HG02623 (cell line): ENCODE results near the gene RNLS.

Experiments
- ATAC-seq: cut with Tn5 transposase; IDR thresholded peaks from one replicate; pipeline ENCODE4 v1.9.1; 2021; ENCODE audit warnings: moderate library complexity; ENCODE audit not compliant: unreplicated experiment

The RNLS gene

DNA sequence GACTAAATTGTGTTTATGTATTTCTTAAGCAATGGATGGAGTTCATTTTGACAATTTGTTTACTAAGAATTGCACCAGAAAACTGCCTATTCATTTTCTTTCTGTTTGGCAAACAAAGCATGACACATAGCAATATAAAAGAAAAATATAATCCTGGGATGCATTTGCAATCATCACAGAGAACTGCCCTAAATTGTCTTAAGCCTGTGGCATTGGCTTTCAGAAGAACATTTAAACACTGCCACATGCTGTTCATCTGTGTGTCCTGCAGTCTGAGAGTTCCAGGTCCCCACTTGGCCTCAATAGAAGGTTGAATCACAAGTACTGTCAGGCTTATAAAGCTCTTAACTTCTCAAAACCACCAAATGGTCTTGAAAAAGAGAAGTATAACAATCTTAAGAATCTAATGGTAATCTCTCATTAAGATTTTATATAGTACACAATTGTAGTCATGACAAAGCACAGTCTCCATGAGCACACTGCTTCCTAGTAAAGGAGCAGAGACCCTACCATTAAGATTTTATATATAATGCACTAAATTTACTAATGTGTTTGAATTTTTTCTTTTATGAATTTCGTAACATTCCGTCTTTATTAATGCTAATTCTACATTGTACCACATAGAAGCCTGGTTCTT, 29.9 kb downstream of the RNLS start:
- no peak for ATAC-seq

DNA sequence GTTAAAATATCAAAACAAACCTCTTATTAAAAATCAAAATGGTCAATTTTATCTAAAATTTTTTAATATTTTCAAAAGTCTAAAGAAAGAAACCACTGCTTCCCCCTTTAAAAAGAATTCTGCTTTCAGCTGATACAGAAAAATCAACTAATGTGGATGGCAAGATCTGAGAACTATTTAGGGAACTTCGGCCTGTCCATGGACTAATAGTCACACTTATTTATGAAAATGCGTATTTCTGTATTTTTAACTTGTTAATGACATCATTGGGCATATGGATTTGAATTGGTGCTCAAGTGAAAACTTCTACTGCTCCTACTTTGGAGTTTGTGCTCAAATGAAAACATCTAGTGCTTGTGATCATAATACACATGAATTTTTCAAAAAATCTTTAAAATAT, 31.9 kb downstream of the RNLS start:
- ATAC-seq, result no peak

DNA sequence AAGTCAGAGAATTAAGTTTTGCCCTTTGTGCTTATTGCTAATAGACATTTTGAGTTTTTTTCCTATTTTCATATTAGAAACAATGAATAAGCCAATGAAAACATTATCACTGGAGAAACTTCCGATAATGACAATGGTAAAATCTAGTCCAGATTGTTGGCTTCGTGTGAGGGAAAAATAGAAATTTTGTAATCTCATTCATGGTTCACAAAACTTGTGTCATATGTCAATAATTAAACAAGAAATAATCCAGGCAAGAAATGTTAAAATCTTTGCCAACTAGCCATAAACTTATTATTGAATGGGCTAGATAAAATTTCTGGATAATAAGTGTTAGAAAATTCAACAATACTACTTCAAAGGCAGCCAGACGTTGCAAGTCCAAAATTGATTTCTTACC, 36.6 kb downstream of the RNLS start:
- no peak for ATAC-seq

DNA sequence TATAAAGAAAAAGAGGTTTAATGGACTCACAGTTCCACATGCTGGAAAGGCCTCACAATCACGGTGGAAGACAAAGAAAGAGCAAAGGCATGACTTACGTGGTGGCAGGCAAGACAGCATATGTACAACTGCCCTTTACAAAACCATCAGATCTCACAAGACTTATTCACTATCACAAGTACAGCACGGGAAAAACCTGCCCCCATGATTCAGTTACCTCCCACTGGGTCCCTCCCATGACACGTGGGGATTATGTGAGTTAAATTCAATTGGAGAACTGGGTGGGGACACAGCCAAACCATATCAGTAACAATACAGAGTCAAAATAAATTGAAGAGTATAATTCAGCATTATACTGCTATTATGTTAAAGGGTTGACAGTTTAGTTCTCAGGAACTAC, 37.8 kb downstream of the RNLS start:
- ATAC-seq, result no peak

DNA sequence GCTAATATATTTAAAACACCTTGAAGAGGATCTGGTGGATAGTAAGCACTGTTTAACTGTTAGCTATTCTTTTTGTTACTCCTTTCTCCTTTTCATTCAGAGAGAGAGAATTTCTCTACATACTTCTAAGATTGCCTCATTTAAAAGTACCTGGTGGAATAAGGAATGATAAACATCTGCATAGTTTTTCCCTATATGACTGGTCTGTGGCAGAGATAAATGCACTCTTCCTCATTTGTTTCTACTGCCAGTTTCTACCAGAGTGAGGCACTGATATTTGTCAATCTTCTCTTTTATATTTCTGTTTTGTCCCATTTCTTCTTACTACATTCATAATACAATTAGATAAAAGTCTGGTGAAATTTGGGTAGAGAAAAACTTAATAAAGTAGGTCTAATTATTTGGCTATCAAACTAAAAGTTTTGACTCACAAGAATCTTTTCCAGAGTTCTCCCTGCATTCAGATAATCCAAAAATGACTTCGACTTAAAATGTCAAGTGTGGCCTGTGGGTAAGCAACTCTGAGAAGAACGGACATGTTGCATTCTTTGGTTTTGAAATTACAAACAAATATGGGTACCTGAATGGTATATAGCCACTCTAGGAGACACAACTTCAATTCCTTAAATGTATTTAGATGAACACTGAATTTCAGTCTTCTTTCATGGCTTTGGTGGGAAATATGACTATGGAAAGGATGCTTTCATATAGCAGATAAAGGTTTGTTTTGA, 38.8 kb downstream of the RNLS start:
- no peak for ATAC-seq

DNA sequence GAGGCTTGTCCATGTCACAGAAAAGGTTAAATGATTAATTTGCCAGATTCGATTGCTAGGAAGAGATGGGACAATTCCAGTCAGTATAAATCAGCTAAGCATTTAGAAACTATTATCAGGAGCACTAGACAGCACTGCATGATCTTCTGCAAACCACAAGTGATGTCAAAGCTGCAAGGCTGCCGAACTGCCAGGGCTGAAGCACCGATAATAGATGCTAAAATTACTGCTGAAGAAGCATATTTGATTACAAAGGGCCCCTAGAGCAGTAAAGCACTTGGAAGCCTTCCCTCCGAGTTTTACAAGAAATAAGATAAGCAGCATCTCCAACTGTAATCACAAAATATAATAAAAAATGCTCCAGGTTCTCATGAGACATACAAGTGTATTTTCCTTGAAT, 40.6 kb downstream of the RNLS start:
- ATAC-seq, result no peak

DNA sequence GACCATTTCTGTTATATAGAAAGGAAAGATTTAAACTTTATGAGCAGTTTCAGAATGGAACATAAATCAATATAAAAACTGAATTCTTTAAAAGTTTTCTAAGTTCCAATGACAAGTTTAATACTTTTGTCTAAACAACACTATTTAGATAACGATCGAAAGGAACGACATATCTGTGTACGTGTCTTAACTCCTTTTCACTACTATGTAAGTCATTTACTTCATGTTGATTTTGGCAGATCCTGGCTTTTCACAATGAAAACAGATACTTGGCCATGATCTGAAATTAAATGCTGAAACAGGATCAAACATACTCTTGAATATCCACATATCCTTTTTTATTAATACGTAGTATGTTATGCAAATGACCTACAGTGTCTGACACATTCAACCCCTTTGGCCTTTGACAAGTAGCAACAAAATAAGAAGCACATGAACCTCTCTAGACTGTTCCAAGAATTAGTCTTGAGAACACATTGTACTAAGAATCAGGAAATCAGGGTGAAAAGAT, 41.9 kb downstream of the RNLS start:
- ATAC-seq, result no peak

DNA sequence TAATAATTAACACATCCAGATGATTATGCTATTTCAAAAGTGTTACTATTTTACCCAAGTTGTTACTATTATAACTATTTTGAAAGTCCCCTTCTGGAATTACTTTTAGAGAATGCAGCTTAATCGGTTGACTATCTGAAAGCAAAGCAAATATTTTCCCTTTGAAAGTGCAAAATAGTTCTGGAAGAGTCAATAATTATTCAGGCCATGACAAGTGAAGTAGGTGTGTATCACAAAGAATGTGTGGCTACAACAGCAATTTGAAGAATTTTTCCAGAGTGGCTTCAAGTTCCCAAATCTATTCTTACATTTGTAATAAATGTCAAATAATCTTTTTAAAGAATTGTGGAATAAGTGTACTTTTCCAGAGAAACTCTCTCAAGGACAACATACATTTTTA, 42.8 kb downstream of the RNLS start:
- ATAC-seq, result no peak

DNA sequence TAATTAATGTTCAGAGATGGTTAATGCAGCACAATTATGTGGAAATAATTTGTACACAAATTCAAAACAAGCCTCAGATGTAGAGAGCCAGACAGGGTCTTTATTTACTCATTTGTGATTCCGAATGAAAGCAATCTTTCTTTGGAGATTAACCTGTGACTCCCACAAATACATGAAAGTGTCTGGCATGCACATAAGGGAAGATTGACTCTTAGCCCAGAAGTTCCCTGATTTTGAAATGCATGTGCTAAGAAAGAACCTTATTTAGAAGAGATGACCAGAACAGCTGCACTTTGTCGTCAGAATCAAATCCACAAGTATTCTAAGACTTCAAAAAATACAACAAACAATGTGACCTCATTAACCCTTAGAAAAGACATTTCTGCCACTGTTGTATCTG, 45.1 kb downstream of the RNLS start:
- no peak for ATAC-seq

DNA sequence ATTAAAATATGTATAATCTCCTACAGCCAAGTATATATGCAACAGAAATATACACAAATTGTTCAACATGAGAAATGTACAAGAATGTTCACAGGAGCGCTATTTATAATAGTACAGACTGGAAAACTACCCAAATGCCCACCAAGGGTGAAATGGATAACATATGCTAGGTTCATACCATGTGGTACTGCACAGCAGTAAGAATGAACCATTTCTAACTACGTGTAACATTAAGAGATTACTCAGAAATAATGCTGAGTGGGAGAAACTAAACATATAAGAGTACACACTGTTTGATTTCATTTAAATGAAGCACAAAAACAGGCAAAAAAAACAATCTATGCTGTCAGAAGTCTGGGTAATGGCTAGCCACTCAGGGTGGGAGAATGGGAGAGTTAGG, 45.8 kb downstream of the RNLS start:
- ATAC-seq, result no peak

DNA sequence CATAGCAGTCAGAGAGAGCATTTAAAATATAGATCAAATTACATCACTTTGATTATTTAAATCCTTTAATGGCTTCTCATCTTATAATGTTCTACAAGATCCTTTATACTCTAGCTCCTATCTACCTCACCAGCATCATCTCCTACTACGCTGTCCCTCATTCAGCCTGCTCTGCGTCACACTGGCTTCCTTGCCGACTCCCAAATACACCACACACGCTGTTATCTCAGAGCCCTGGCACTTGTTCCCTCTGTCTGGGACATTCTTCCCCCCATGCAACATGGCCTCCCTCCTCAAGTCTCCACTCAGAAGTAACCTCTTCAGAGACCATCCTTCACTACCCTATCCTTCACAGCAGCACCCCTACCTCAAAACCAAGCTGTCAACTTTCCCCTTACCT, 46.7 kb downstream of the RNLS start:
- no peak for ATAC-seq

DNA sequence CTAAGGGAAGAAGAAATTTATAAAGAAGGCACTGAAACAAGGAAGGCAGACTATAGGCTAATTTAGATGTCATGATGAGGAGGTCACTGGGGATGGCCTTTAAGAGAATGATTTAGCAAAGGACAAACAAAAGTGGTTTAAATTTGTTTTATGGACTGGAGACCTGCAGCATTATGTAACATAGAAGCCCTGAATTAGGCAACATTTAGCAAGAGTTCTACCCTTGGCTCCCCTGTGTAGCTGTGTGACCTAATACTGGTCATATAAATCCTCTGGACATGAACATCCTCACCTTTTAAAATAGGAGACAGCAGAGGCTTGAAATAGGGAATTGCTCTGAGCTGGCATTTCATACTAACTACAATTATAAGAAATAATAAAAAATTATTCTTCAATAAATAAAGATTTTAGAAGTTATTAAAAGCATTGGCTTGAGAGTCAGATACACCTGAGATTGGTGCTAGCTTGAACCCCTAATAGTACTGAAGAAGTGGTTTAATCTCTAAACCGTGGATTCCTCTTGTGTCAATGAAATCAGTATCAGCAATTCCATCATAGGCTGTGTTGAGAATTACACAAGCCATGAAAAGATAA, 48.9 kb downstream of the RNLS start:
- no peak for ATAC-seq

DNA sequence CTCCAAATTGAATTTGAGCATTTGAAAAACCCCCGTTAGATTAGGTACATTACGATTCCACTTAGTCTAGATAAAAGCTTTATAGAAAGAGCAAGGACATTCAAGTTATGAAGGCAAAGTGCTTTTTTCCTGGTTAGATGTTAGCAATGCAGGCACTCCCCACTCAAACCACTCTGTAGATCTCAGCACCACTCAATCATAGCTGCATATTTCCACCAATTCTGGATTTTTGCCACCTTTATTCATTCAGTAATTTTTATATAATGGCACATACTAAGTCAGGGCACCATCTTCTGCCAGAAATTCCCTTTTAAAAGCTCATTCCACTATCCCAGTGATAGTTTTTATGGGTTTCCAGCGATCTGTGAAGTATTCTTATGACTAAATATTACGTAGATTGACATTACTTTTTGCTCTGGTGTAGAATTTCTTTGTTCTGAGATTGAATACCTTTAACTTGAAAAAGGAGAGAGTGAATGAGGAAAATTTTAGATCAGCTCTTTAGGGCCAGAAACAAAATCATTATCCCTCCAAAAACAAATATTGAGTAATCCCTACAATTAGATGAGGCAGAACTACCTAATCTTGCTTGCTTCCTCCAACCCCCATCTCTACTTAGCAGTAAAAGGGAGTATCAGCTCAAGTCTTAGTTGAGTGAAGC, 51.6 kb downstream of the RNLS start:
- no peak for ATAC-seq

DNA sequence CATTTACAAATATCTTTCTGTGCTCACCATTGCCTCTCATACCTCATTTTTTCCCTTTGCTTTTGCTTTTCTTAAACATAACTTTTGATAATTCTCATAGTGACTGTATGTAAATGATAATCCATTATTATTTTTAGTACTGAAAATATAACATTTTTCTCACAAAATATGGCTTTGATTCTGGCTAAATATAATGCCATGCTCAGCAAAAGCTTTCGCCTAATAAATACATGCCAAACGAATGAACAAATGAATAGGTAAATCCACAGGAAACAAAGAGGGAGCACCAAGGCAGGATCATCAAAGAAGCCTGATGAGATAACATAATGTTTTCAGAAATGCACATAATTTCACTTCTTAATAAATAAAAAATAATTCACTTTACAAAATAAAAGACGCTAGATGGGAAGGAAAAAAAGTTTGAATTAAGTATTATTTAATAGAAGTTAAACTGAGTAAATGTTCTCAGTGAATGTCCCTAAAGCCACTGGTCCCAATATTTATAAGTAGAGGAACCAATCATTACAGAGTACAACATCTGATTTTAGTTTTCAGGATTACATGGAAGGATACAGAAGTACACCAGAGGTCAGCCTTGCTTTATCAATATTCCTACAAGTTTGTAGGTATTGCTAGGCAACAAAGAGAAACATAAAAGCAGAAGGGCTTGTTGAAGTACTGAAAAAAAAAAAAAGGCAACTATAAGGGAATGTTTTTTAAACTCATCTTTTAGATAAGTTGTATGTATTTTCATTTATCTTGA, 52.3 kb downstream of the RNLS start:
- ATAC-seq, result no peak

DNA sequence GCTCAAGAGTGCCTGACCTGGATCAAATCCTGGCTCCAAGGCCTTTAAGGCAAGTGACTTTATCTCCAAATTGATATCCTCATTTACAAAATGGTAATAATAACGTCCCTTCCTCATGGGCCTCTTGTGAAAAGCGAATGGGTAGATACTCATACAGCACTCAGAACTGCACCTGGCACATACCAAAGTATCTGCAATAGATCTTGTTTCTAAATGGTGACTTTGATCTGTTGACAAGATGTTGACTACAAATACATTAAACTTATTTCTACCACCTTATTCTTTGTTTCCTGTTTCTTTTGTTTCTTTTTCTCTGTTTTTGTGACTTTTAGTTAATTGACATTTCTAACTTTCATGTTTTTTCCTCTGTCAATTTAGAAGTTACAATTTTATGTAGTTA, 53.0 kb downstream of the RNLS start:
- ATAC-seq, result no peak

DNA sequence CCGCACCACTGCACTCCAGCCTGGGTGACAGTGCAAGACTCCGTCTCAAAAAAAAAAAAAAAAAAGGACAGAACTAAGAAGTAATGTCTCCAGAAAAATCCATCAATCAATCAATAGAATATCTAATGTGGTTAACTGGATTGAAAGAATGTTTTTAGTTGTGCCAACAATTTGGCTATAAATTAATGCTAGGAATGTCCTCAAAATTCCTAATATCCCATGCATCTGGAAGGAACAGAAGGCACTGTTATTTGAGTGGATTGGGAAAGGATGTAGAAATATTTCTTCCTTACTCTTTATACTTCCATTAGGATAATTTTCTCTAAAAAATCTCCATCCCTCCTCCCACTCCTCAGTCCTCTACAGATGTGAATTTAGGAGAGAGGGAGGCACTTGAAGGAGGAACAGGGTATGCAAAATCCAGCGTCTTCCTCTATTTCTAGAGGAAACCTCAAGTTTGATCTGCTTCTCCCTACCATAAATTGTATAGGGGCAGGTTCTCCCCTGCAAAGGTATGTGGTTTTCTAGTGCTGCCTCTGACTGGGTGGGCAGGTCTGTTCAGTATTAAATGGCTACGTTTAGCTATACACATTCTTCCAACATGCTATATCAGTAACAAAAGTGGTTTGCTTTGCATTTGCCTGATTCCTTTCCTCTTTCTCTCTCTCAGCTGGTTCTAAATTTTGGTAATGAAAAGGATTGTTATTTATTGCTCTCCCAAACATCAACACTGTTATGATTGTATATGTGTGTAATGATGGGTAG, 54.1 kb downstream of the RNLS start:
- no peak for ATAC-seq

DNA sequence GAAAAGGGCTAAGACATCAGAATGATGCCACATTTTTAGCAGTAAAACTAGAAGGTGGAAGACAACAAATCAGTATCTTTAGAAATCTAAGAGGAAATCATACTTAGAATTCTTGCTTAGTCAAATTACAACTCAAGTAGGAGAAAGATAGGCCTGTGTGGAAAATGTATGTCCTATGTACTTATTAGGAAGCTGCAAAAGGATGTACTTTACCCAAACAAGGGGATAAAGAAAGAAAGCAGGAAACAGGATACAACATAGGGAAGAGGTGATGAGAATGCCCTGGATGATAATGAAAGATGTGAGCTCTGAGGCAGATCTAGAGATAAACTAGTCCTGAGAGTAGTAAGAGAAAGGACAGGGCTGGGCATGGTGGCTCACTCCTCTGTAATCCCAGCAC, 54.9 kb downstream of the RNLS start:
- no peak for ATAC-seq

DNA sequence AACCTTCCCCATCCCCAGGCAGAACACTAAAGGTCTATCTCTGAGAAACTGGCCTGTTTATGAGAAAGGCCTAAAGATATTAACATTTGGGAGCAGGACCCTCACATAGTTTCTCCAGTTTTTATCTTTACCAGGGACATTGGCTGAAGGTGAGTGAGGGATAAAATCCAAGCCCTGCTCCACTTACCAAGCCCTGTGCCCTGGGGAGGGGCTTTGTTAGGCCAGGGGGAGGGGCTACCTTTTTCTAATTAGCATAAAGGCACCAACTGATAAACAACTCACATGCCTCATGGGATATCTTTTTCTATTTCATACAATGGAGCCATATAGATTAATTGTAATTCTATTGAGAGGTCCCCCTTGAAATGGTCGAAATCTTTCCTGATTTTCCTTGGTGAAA, 55.9 kb downstream of the RNLS start:
- no peak for ATAC-seq

DNA sequence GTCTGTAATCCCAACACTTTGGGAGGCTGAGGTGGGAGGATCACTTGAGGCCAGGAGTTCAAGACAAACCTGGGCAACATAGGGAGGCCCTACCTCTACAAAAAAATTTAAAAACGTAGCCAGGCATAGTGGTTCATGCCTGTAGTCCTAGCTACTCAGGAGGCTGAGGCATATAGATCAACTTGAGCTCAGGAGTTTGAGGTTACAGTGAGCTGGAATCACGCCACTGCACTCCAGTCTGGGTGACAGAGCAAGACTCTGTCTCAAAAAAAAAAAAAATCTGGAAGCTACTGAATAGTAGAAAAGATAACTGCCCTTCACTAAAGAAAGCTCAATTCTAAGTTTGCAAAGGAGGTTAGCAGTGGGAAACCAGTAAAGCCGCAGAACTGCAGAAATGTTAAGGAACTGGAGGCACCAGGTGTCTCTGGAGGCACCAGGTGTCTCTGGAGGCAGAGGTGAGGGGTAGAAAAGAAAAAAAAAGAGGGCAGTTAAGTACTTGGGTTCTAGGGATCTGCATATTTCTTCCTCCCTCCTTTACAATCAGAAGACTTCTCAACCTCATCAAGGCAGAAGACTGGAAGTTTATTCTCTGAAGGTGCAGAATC, 56.5 kb downstream of the RNLS start:
- no peak for ATAC-seq
